Muscle of back (tissue), 13 donors: ENCODE data around the gene MSL1. TPM values are rescaled to one million over a fixed set of nuclear protein-coding genes. Genes with fewer than 3 reads are reported as not detected.
A peak's percentile ranks its signal among the peaks of the same experiment; 100 is the strongest.

Source experiments
- DNase-seq, 3 donors: peaks; one replicate each; pipeline versions ENCODE4 v3.0.0 to v3.0.0-alpha.2; 2013
- long read RNA-seq, 9 donors: transcript quantifications; one replicate each; lab custom pipeline, GENCODE V29; 2026
- polyA plus RNA-seq, 10 donors: library from polyadenylated mRNA; unstranded; fragments of 120-200 nt; gene quantifications; one replicate each; pipeline ENCODE4 v1.2.1, GENCODE V29; 2013; ENCODE audit not compliant: insufficient read length in 10 of 10

Gene MSL1, protein sequence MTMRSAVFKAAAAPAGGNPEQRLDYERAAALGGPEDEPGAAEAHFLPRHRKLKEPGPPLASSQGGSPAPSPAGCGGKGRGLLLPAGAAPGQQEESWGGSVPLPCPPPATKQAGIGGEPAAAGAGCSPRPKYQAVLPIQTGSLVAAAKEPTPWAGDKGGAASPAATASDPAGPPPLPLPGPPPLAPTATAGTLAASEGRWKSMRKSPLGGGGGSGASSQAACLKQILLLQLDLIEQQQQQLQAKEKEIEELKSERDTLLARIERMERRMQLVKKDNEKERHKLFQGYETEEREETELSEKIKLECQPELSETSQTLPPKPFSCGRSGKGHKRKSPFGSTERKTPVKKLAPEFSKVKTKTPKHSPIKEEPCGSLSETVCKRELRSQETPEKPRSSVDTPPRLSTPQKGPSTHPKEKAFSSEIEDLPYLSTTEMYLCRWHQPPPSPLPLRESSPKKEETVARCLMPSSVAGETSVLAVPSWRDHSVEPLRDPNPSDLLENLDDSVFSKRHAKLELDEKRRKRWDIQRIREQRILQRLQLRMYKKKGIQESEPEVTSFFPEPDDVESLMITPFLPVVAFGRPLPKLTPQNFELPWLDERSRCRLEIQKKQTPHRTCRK
- 100 to 1,000 TPM in 8 of 10 donors, 10 to 100 TPM in 2; 90.6 to 144 (median 118) TPM for polyA plus RNA-seq
- long read RNA-seq, donor 1, full-length matches to known transcripts = 20 of 20 reads
- long read RNA-seq, donor 1, partial matches to known transcripts = 0 of 20 reads
- long read RNA-seq, donor 1, other reads (novel, unspliced or antisense) = 0 of 20 reads
- long read RNA-seq, donor 2, transcript MSL1-203 (3 exons, 2,081 nt) = major isoform, 7 of 7 reads
- long read RNA-seq, donor 2, partial matches to known transcripts = 0 of 7 reads
- long read RNA-seq, donor 2, other reads (novel, unspliced or antisense) = 0 of 7 reads
- long read RNA-seq, donor 3, partial matches to known transcripts = 0 of 1 reads
- long read RNA-seq, donor 3, other reads (novel, unspliced or antisense) = 0 of 1 reads
- long read RNA-seq, donor 4, full-length matches to known transcripts = 33 of 33 reads
- long read RNA-seq, donor 4, partial matches to known transcripts = 0 of 33 reads
- long read RNA-seq, donor 4, other reads (novel, unspliced or antisense) = 0 of 33 reads
- long read RNA-seq, donor 5, transcript MSL1-203 (3 exons, 2,081 nt) = major isoform, 14 of 20 reads
- long read RNA-seq, donor 5, transcript MSL1-205 (2 exons, 962 nt) = minor isoform, 5 of 20 reads
- long read RNA-seq, donor 5, partial matches to known transcripts = 0 of 20 reads
- long read RNA-seq, donor 5, other reads (novel, unspliced or antisense) = 0 of 20 reads
- long read RNA-seq, donor 6, full-length matches to known transcripts = 19 of 25 reads
- long read RNA-seq, donor 6, partial matches to known transcripts = 6 of 25 reads
- long read RNA-seq, donor 6, other reads (novel, unspliced or antisense) = 0 of 25 reads
- long read RNA-seq, donor 7, full-length matches to known transcripts = 25 of 25 reads
- long read RNA-seq, donor 7, partial matches to known transcripts = 0 of 25 reads
- long read RNA-seq, donor 7, other reads (novel, unspliced or antisense) = 0 of 25 reads
- long read RNA-seq, donor 8, full-length matches to known transcripts = 17 of 30 reads
- long read RNA-seq, donor 8, partial matches to known transcripts = 13 of 30 reads
- long read RNA-seq, donor 8, other reads (novel, unspliced or antisense) = 0 of 30 reads
- long read RNA-seq, donor 9, partial matches to known transcripts = 0 of 2 reads
- long read RNA-seq, donor 9, other reads (novel, unspliced or antisense) = 0 of 2 reads

DNA sequence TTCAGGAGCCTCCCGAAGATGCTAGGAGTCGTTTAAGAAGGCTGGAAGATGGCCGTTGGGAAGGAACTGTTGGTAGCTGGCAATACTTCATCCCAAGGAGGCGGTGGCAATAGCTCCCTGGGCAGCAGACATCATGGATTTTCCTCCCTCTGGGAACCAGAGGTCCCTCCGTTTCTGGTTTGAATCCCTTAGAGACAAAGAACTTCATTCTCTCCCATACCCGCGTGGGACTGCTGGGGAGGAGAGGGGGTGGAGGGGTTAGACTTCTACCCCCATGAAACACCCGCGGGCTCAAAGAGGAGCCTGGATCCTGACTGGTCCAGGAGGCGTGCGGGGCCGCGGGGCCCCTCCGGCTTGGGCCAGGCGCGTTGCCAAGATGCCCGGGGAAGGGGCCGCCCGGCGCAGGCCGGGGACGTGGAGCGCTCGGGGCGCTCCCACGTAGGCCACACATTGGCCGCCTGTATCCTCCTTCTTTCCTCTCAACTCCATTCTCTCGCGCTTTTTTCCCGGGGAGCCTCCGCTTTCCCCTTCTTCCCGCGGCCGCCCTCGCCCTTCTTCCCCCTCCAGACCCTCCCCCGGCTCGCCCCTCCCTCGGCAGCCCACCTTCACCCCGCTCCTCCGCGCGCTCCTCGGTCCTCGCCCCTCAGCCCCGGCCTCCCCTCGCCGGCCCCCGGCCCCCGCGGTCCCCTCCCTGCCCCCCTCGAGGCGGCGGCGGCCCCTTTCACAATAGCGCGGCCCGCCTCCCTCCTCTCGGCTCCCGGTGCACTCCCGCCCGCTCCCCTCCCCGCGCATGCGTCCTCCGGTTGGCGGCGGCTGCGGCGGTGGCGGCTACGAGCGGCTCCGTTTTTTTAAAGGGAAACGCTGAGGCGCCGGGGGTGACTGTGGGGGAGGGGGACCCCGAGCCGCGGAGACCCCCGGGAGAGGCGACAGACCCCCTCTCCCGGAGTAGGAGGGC, at the start of gene MSL1:
TSS of gene MSL1 (plus strand) at position 791 of the 955 bp plus-strand sequence. CDS start 642 bp downstream, outside the sequence.
- peak; percentile 88 to 96 (median 91) for DNase-seq

DNA sequence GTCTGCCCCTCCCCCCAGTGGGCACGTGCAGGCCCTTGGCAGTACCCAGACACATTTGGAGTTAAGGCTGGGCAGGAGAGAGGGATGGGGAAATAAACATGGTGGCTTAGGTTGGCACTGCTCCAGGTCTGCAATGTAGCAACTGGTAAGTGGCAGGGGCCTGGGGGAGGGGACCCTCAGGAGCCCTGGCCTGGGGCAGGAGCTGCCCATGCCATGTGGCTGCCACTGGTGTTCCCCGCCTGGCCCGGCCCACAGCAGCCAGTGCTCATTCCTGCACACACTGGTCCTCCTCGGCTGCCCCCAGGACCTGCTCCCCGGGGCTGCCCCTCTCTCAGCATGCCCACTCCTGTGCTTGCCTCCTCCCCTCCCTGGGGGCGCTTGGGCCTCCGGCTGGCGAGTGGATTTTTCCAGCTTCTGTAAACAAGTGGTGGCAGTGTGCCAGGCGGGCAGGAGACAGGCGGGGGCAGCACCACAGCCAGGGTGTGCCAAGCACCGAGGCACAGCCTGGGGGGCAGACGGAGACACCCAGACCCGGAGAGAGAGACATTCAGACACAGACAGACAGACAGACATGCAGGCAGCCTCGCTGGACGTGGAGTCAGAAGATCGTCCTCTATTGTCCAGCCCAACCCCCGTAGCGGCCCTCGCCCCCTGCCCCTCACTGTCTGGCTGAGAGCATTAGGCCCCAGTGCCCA, 49.6 kb upstream of the MSL1 start:
- peak; percentile 66 to 79 (median 74) for DNase-seq

DNA sequence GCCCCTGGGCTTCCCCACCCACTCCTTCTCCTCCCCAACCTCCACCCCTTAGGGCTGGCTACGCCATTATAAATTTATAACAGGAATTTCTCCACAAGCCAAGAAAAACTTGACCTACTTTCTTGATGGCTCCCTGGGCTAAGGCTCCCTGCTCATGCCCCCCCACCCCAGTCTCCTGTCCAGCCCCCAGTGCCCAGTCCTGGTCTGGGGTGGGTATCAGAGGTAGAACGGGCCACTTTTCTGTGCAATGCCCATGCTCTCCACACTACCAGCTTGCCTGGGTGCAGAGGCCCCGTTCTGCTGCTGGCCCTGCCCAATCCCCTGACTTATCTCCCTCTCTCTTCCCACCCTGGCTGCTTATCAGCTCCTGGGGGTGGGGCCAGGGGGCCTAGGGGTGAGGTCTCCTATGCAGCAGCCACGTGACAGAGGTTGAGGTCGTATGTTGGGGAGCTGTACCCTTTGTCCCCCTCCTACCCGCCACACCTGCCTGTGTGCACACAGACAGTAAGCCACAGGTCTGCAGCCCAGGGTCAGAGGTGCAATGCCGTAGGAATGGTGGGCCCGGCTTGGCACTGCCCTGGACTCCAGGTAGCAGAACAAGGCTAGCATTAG, 48.9 kb upstream of the MSL1 start:
- peak in 1 of 3 donors; percentile 40 for DNase-seq

DNA sequence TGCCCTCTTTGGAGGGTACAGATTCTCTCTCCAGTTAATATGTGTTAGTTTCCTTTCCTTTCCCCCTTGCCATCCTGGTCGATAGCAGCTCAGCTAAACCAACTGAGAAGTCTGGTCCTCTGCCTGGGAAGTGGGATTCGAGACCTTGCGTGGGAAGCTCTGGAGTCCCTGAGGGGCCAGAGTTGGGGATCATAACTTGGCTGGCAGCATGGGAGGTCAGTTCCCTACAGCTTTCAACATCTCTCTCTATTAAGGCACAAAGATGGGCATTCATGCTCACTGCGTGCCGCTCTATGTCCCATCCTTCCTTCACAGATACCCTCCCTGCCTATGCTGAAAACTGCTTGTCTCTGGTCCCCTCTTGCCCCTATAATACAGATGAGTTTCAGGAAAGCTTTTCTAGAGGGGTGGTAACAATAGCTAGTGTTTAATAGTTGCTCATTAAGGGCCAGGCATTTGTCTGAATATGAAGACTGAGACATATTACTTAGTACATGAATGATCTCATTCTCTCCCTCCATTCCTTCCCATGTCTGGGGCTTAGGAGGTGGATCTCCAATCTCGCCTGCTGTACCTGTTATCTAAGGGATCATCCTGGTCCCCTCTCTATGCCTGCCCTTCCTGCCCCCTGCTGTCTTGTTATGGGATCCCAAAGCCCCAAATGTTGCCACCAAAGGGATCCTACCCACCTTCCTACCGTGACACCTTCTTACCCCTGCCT, 48.2 kb upstream of the MSL1 start:
- no peak for DNase-seq

GRCh38 chr17:40074175-40074512, 47.6 kb upstream of the MSL1 start:
- no peak for DNase-seq

- DNase-seq = no peak
These were observed 46.9 kb upstream of the MSL1 start for GRCh38 chr17:40074871-40075200.

GRCh38 chr17:40075201-40075941, 46.4 kb upstream of the MSL1 start:
- DNase-seq = peak in 2 of 3 donors; percentile 73 to 76

- DNase-seq = no peak
These were observed 45.8 kb upstream of the MSL1 start for GRCh38 chr17:40075942-40076498.

DNA sequence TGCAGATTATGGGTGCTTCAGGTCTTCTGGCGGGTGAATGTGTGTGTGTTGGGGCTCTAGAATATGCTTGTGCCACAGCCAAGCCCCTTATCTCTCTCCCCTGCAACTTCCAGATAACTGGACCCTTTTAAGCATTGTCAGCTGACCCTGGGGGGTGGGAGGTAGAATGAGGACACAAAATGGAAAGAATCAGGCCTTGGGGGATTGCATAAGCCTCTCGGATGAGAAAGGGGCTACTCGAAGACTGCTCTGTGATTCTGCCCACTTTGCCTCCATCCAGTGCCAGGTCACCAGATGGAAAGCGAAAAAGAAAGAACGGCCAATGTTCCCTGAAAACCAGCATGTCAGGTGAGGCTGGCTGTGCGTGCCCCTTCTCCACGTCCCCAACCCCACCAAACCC, 45.2 kb upstream of the MSL1 start:
- no peak for DNase-seq

GRCh38 chr17:40079545-40079944, 42.2 kb upstream of the MSL1 start:
- no peak for DNase-seq

GRCh38 chr17:40084477-40084876, 37.3 kb upstream of the MSL1 start:
- DNase-seq = no peak

- DNase-seq = no peak
These were observed 35.4 kb upstream of the MSL1 start for GRCh38 chr17:40086150-40087044.

GRCh38 chr17:40087049-40087794, 34.5 kb upstream of the MSL1 start:
- no peak for DNase-seq

DNA sequence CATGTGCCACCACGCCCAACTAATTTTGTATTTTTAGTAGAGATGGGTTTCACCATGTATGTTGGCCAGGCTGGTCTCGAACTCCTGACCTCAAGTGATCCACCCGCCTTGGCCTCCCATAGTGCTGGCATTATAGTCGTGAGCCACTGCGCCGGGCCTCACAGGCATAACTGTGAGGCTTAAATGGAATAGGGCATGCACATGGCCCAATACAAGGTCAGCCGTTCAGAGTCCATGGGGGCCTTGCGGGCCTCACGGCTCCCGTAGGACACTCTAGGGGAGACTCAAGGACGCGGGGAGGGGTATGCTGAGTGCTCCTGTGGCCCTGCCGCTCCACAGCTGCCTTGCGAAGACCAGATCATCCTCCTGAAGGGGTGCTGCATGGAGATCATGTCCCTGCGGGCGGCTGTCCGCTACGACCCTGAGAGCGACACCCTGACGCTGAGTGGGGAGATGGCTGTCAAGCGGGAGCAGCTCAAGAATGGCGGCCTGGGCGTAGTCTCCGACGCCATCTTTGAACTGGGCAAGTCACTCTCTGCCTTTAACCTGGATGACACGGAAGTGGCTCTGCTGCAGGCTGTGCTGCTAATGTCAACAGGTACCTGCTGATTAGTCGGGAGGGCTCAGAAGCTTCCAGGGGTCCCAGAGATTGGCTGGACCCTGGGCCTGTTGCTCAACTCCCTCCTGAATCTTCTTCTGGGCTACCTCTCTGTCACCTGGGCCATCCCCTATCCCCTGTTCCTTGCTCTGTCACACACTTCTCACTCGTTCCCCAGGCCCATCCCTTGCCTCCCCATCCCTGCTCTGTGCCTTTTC, 33.7 kb upstream of the MSL1 start:
- no peak for DNase-seq
